WERI-Rb-1 (cell line): ENCODE measurements around the gene MYO1H.

Source experiments
- DNase-seq: peaks from one replicate; pipeline ENCODE4 v3.0.0-alpha.2; 2020
- H3K27ac ChIP-seq: fragments of 250-450 bp; sonication (Bioruptor Pico); 2 replicates; pipeline ENCODE4 v1.5.1; 2020; ENCODE audit warnings: mild to moderate bottlenecking, moderate library complexity
- H3K27me3 ChIP-seq: fragments of 250-450 bp; sonication (Bioruptor Pico); 2 replicates; pipeline ENCODE4 v1.5.1; 2021; ENCODE audit warnings: mild to moderate bottlenecking, low read depth, moderate library complexity; ENCODE audit not compliant: insufficient read depth, severe bottlenecking
- H3K36me3 ChIP-seq: fragments of 250-450 bp; sonication (Bioruptor Pico); 2 replicates; pipeline ENCODE4 v1.5.1; 2020; ENCODE audit warnings: mild to moderate bottlenecking, moderate library complexity
- H3K4me3 ChIP-seq: 2 replicates; pipeline ENCODE4 v1.5.1; 2011; ENCODE audit warnings: low read depth, mild to moderate bottlenecking, control low read depth, low read length
- H3K9me3 ChIP-seq: fragments of 250-450 bp; sonication (Bioruptor Pico); 2 replicates; pipeline ENCODE4 v1.5.1; 2021; ENCODE audit warnings: mild to moderate bottlenecking, moderate library complexity; ENCODE audit not compliant: severe bottlenecking
- CTCF ChIP-seq: IDR thresholded peaks from 2 replicates; pipeline ENCODE4 v1.5.1; 2011; ENCODE audit warnings: low read depth, mild to moderate bottlenecking, control low read depth, inconsistent platforms, low read length

The MYO1H gene

GRCh38 chr12:109482491-109482890, 134.8 kb downstream of the MYO1H start:
- no peaks in the 10 kb centered on the region for H3K27me3 ChIP-seq
- TF ChIP-seq CTCF, result no peak
- peaks cover 26% of the 10 kb centered on the region for H3K36me3 ChIP-seq
- no peaks in the 10 kb centered on the region for H3K9me3 ChIP-seq
- H3K27ac ChIP-seq, result no peak overlapping the region
- H3K4me3 ChIP-seq, result no peak overlapping the region
- DNase-seq, result no peak

- Histone ChIP-seq H3K4me3 (no peak overlapping the region), H3K9me3 (no peaks in the 10 kb centered on the region), H3K27ac (no peak overlapping the region), H3K36me3 (peaks cover 30% of the 10 kb centered on the region), H3K27me3 (no peaks in the 10 kb centered on the region)
- DNase-seq, result no peak
- no peak for TF ChIP-seq CTCF
Observed at GRCh38 chr12:109482894-109483293, 135.2 kb downstream of the MYO1H start.

GRCh38 chr12:109483346-109483745, 135.6 kb downstream of the MYO1H start:
- H3K9me3 ChIP-seq, result no peaks in the 10 kb centered on the region
- peaks cover 34% of the 10 kb centered on the region for H3K36me3 ChIP-seq
- DNase-seq, result no peak
- TF ChIP-seq CTCF, result no peak
- H3K27ac ChIP-seq, result no peak overlapping the region
- no peaks in the 10 kb centered on the region for H3K27me3 ChIP-seq
- no peak overlapping the region for H3K4me3 ChIP-seq

GRCh38 chr12:109485201-109485600, 137.5 kb downstream of the MYO1H start:
- no peaks in the 10 kb centered on the region for H3K27me3 ChIP-seq
- no peak for DNase-seq
- H3K36me3 ChIP-seq, result peaks cover 53% of the 10 kb centered on the region
- H3K27ac ChIP-seq, result no peak overlapping the region
- no peak overlapping the region for H3K4me3 ChIP-seq
- TF ChIP-seq CTCF, result no peak
- H3K9me3 ChIP-seq, result no peaks in the 10 kb centered on the region

GRCh38 chr12:109487181-109488050, 139.7 kb downstream of the MYO1H start:
- Histone ChIP-seq H3K9me3 (no peaks in the 10 kb centered on the region), H3K27me3 (no peaks in the 10 kb centered on the region), H3K36me3 (peaks cover 71% of the 10 kb centered on the region), H3K4me3 (no peak overlapping the region), H3K27ac (no peak overlapping the region)
- TF ChIP-seq CTCF, result no peak
- no peak for DNase-seq
